Liver (tissue), 9 donors: ENCODE results near the gene MFF. TPM values are rescaled to one million over a fixed set of nuclear protein-coding genes. Genes with fewer than 3 reads are reported as not detected.

Experiments used
- DNase-seq: peaks from one replicate; pipeline ENCODE4 v3.0.0-alpha.2; 2017; ENCODE audit warnings: low spot score
- H3K27ac ChIP-seq, 2 donors: one replicate each; pipeline ENCODE4 v1.7.0; 2013; ENCODE audit warnings: inconsistent platforms in 2 of 2, low read length in 2 of 2, control low read depth in 1 of 2, low read depth in 1 of 2, mild to moderate bottlenecking in 1 of 2
- H3K27me3 ChIP-seq, 4 donors: one replicate each; pipeline versions ENCODE4 v1.6.1 to v1.7.0; 2013; ENCODE audit warnings: low read length in 3 of 4, inconsistent platforms in 1 of 4, mild to moderate bottlenecking in 1 of 4, moderate library complexity in 1 of 4; ENCODE audit not compliant: control insufficient read depth in 4 of 4, insufficient read depth in 4 of 4
- H3K36me3 ChIP-seq, 4 donors: one replicate each; pipeline versions ENCODE4 v1.6.1 to v1.7.0; 2013; ENCODE audit warnings: low read length in 3 of 4, mild to moderate bottlenecking in 3 of 4, low read depth in 1 of 4, moderate library complexity in 1 of 4; ENCODE audit not compliant: control insufficient read depth in 4 of 4, insufficient read depth in 3 of 4
- H3K4me1 ChIP-seq, 4 donors: one replicate each; pipeline versions ENCODE4 v1.6.1 to v1.7.0; 2013; ENCODE audit warnings: low read length in 3 of 4, mild to moderate bottlenecking in 3 of 4, moderate library complexity in 1 of 4; ENCODE audit not compliant: control insufficient read depth in 4 of 4, insufficient read depth in 4 of 4
- H3K4me3 ChIP-seq, 3 donors: one replicate each; pipeline versions ENCODE4 v1.6.1 to v1.7.0; 2013; ENCODE audit warnings: low read length in 3 of 3, control low read depth in 1 of 3, low read depth in 1 of 3, mild to moderate bottlenecking in 1 of 3
- H3K9ac ChIP-seq, 2 donors: one replicate each; pipeline ENCODE4 v1.7.0; 2013; ENCODE audit warnings: low read length in 2 of 2, mild to moderate bottlenecking in 2 of 2, moderate library complexity in 2 of 2, control low read depth in 1 of 2, low read depth in 1 of 2
- H3K9me3 ChIP-seq, 4 donors: one replicate each; pipeline versions ENCODE4 v1.6.1 to v1.7.0; 2013; ENCODE audit warnings: low read length in 3 of 4; ENCODE audit not compliant: control insufficient read depth in 4 of 4
- EGR1 ChIP-seq, 2 donors: IDR thresholded peaks; 2 replicates each; pipeline ENCODE4 v1.6.1; 2016 to 2018; ENCODE audit warnings: antibody characterized with exemption in 2 of 2, low read depth in 2 of 2
- FOXA1 ChIP-seq: IDR thresholded peaks from 2 replicates; pipeline ENCODE4 v1.6.1; 2016; ENCODE audit warnings: antibody characterized with exemption
- FOXA2 ChIP-seq: IDR thresholded peaks from 2 replicates; pipeline ENCODE4 v1.6.1; 2016; ENCODE audit warnings: antibody characterized with exemption
- GABPA ChIP-seq, 2 donors: IDR thresholded peaks in 1 of 2; conservative IDR thresholded peaks in 1 of 2; 2 replicates each; pipeline ENCODE4 v1.6.1; 2016; ENCODE audit warnings: antibody characterized with exemption in 2 of 2, mild to moderate bottlenecking in 1 of 2, moderate library complexity in 1 of 2
- HNF4A ChIP-seq, 2 donors: conservative IDR thresholded peaks; 2 replicates each; pipeline ENCODE4 v1.6.1; 2016; ENCODE audit warnings: antibody characterized with exemption in 2 of 2, mild to moderate bottlenecking in 2 of 2
- HNF4G ChIP-seq: IDR thresholded peaks from 2 replicates; pipeline ENCODE4 v1.6.1; 2016; ENCODE audit warnings: antibody characterized with exemption
- JUND ChIP-seq, 2 donors: IDR thresholded peaks; 2 replicates each; pipeline ENCODE4 v1.6.1; 2016; ENCODE audit warnings: antibody characterized with exemption in 2 of 2
- NR2F2 ChIP-seq: IDR thresholded peaks from 2 replicates; pipeline ENCODE4 v1.6.1; 2016; ENCODE audit warnings: antibody characterized with exemption
- RAD21 ChIP-seq, 2 donors: IDR thresholded peaks; 2 replicates each; pipeline ENCODE4 v1.6.1; 2016; ENCODE audit warnings: antibody characterized with exemption in 2 of 2, mild to moderate bottlenecking in 2 of 2
- RXRA ChIP-seq, 2 donors: IDR thresholded peaks; 2 replicates each; pipeline ENCODE4 v1.6.1; 2017 to 2018; ENCODE audit warnings: antibody characterized with exemption in 2 of 2, mild to moderate bottlenecking in 1 of 2
- YY1 ChIP-seq: IDR thresholded peaks from 2 replicates; pipeline ENCODE4 v1.6.1; 2016; ENCODE audit warnings: antibody characterized with exemption, mild to moderate bottlenecking
- WGBS: extraction: QIAGEN DNeasy Blood & Tissue Kit; methylation state at CpG from one replicate; pipeline ENCODE4 v1.1.7; 2013; 5-methylcytosine and 5-hydroxymethylcytosine counted together
- polyA plus RNA-seq, 2 donors: library from polyadenylated mRNA; stranded (reverse) in 1 of 2; unstranded in 1 of 2; fragments of 200-250 nt in 1 of 2; fragments of >200 nt in 1 of 2; fragmentation: Nextera tagmentation in 1 of 2; extraction: Ambion mirVana in 1 of 2; gene quantifications; one replicate each; pipeline versions ENCODE4 v1.2.1 to v1.2.3, GENCODE V29; 2013 to 2015
- total RNA-seq, 2 donors: library from RNA; depleted of rRNA; stranded (reverse); fragments of >200 nt; gene quantifications; one replicate each; pipeline ENCODE4 v1.2.3, GENCODE V29; 2014
- TF ChIP-seq, protein P1 (sequence below): IDR thresholded peaks from 2 replicates; pipeline ENCODE4 v1.6.1; 2016; ENCODE audit warnings: antibody characterized with exemption
- TF ChIP-seq, protein P2 (sequence below): fragments of 150-350 bp; IDR thresholded peaks from 2 replicates; pipeline ENCODE4 v1.5.1; 2017; ENCODE audit warnings: improper control_type of control experiment, low read depth, low read length; ENCODE audit not compliant: missing input control
- TF ChIP-seq, protein P3 (sequence below): IDR thresholded peaks from 2 replicates; pipeline ENCODE4 v1.6.1; 2016; ENCODE audit warnings: antibody characterized with exemption
- TF ChIP-seq, protein P4 (sequence below): IDR thresholded peaks from 2 replicates; pipeline ENCODE4 v1.6.1; 2016; ENCODE audit warnings: antibody characterized with exemption, mild to moderate bottlenecking
- TF ChIP-seq, protein P5 (sequence below): IDR thresholded peaks from 2 replicates; pipeline ENCODE4 v1.6.1; 2016; ENCODE audit warnings: antibody characterized with exemption
- donor health status: healthy.
- donor health status: healthy.
- donor health status: healthy.
- donor health status: healthy.
- donor health status: healthy.

MFF gene
- total and polyA plus RNA-seq, 4 donors: 28.9 to 40.8 (median 33.2) TPM

DNA sequence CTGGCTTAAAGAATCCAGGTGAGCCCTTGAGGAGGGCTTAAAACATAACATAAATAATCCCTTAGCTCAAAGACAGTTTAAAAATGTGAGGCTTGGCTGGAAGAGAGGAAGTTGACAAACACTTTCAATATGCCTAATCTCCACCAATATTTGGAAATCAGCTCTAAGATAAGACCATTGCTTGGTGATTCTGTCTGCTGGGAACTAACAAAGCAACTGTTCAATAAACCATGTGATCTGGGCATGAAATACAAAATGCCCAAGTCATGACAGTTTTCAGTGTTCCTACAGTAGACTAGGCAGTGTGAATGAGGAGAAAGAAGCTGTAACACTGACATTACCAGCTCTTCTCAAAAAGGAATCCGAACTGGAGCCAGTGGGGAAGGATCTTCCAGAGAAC, 10.7 kb downstream of the MFF start:
- 95% methylated on average over 1 of the region's 1 CpG for WGBS
- H3K36me3 ChIP-seq: peaks cover 2 to 17% (median 11%) of the 10 kb centered on the region in 4 donors

DNA sequence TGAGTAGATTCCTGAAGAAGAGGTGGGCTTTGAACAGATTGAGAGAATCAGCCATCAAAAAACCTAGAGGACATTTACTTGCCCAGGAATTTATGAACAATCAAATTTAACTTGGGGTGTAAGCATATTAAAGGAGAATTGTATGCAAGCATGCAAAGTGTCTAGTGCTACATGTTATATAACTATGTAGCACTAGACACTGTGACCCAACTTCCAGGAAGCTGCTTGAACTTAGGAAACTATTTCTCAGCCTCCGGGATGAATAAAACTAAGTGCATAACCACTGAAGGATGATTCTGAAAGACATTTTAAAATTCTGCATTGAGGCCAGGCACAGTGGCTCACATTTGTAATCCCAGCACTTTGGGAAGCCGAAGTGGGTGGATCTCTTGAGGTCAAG, 12.4 kb downstream of the MFF start:
- H3K27ac ChIP-seq: no peak overlapping the region
- no peaks in the 10 kb centered on the region for H3K9me3 ChIP-seq
- peaks cover 2 to 18% (median 13%) of the 10 kb centered on the region in 4 donors for H3K36me3 ChIP-seq
- 93% methylated on average over 2 of the region's 2 CpGs for WGBS
- no peak overlapping the region for H3K4me3 ChIP-seq
- H3K9ac ChIP-seq: no peak overlapping the region
- TF ChIP-seq, protein P1, sequence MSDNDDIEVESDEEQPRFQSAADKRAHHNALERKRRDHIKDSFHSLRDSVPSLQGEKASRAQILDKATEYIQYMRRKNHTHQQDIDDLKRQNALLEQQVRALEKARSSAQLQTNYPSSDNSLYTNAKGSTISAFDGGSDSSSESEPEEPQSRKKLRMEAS: no peak
- TF ChIP-seq, protein P2, sequence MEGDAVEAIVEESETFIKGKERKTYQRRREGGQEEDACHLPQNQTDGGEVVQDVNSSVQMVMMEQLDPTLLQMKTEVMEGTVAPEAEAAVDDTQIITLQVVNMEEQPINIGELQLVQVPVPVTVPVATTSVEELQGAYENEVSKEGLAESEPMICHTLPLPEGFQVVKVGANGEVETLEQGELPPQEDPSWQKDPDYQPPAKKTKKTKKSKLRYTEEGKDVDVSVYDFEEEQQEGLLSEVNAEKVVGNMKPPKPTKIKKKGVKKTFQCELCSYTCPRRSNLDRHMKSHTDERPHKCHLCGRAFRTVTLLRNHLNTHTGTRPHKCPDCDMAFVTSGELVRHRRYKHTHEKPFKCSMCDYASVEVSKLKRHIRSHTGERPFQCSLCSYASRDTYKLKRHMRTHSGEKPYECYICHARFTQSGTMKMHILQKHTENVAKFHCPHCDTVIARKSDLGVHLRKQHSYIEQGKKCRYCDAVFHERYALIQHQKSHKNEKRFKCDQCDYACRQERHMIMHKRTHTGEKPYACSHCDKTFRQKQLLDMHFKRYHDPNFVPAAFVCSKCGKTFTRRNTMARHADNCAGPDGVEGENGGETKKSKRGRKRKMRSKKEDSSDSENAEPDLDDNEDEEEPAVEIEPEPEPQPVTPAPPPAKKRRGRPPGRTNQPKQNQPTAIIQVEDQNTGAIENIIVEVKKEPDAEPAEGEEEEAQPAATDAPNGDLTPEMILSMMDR: no peak
- TF ChIP-seq HNF4A (conservative IDR thresholded peaks at IDR 0.05): no peak
- TF ChIP-seq FOXA1: no peak
- no peak for TF ChIP-seq HNF4G
- H3K4me1 ChIP-seq: peaks cover 0 to 14% (median 5%) of the 10 kb centered on the region in 4 donors
- DNase-seq: no peak
- no peaks in the 10 kb centered on the region for H3K27me3 ChIP-seq

More for the DNA sequence above, 10.7 kb downstream of the MFF start:
- no peak overlapping the region for H3K4me3 ChIP-seq
- no peak for DNase-seq
- no peak overlapping the region for H3K27ac ChIP-seq
- no peak overlapping the region for H3K9ac ChIP-seq
- peaks cover 0 to 14% (median 5%) of the 10 kb centered on the region in 4 donors for H3K4me1 ChIP-seq
- TF ChIP-seq RXRA (IDR thresholded peaks at IDR 0.05) (peak in 1 of 2 donors; percentile 6), JUND (IDR thresholded peaks at IDR 0.05) (no peak), FOXA1 (no peak)
- TF ChIP-seq, protein P1: no peak
- no peaks in the 10 kb centered on the region for H3K27me3 ChIP-seq
- H3K9me3 ChIP-seq: no peaks in the 10 kb centered on the region

DNA sequence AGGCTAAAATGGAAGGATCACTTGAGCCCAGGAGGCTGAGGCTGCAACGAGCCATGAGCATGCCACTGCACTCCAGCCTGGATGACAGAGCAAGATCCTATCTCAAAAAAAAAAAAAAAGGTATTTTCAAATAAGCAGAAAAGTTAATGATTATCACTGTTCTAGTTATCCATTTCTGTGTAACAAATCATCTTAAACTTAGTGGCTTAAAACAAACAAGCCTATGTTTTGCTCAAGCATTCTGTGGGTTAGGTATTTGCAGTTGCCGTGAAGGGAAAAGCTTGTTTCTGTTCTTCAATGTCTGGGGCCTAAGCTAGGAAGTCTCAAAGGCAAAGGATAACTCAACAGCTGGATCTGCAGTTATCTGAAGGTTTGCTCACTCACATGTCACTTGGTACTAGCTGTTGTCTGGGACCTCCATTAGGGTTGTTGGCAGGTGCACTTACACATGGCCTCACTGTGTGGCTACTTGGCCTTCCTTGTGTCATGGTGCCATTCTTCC, 14.1 kb downstream of the MFF start:
- no peak overlapping the region for H3K9ac ChIP-seq
- no peak overlapping the region for H3K27ac ChIP-seq
- no peak overlapping the region for H3K4me3 ChIP-seq
- H3K4me1 ChIP-seq: peaks cover 0 to 14% (median 5%) of the 10 kb centered on the region in 4 donors
- H3K9me3 ChIP-seq: no peaks in the 10 kb centered on the region
- H3K27me3 ChIP-seq: no peaks in the 10 kb centered on the region
- DNase-seq: no peak
- WGBS: 37% methylated on average over 2 of the region's 2 CpGs
- peaks cover 2 to 18% (median 6%) of the 10 kb centered on the region in 4 donors for H3K36me3 ChIP-seq
- TF ChIP-seq RXRA (IDR thresholded peaks at IDR 0.05) (peak in 1 of 2 donors; percentile 4), RAD21 (IDR thresholded peaks at IDR 0.05) (no peak), NR2F2 (no peak), YY1 (peak; percentile 49), GABPA (IDR thresholded peaks at IDR 0.05 in 1 of 2, conservative IDR thresholded peaks at IDR 0.05 in 1 of 2) (no peak), JUND (IDR thresholded peaks at IDR 0.05) (no peak), FOXA1 (no peak), HNF4A (conservative IDR thresholded peaks at IDR 0.05) (peak in 1 of 2 donors; percentile 23), EGR1 (IDR thresholded peaks at IDR 0.05; ENCODE audit: low read depth in 2 of 2) (no peak), FOXA2 (peak; percentile 21)
- TF ChIP-seq, protein P3, sequence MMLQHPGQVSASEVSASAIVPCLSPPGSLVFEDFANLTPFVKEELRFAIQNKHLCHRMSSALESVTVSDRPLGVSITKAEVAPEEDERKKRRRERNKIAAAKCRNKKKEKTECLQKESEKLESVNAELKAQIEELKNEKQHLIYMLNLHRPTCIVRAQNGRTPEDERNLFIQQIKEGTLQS: no peak
- TF ChIP-seq, protein P2: no peak
- TF ChIP-seq, protein P4, sequence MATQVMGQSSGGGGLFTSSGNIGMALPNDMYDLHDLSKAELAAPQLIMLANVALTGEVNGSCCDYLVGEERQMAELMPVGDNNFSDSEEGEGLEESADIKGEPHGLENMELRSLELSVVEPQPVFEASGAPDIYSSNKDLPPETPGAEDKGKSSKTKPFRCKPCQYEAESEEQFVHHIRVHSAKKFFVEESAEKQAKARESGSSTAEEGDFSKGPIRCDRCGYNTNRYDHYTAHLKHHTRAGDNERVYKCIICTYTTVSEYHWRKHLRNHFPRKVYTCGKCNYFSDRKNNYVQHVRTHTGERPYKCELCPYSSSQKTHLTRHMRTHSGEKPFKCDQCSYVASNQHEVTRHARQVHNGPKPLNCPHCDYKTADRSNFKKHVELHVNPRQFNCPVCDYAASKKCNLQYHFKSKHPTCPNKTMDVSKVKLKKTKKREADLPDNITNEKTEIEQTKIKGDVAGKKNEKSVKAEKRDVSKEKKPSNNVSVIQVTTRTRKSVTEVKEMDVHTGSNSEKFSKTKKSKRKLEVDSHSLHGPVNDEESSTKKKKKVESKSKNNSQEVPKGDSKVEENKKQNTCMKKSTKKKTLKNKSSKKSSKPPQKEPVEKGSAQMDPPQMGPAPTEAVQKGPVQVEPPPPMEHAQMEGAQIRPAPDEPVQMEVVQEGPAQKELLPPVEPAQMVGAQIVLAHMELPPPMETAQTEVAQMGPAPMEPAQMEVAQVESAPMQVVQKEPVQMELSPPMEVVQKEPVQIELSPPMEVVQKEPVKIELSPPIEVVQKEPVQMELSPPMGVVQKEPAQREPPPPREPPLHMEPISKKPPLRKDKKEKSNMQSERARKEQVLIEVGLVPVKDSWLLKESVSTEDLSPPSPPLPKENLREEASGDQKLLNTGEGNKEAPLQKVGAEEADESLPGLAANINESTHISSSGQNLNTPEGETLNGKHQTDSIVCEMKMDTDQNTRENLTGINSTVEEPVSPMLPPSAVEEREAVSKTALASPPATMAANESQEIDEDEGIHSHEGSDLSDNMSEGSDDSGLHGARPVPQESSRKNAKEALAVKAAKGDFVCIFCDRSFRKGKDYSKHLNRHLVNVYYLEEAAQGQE: no peak
- TF ChIP-seq, protein P1: no peak
- TF ChIP-seq, protein P5, sequence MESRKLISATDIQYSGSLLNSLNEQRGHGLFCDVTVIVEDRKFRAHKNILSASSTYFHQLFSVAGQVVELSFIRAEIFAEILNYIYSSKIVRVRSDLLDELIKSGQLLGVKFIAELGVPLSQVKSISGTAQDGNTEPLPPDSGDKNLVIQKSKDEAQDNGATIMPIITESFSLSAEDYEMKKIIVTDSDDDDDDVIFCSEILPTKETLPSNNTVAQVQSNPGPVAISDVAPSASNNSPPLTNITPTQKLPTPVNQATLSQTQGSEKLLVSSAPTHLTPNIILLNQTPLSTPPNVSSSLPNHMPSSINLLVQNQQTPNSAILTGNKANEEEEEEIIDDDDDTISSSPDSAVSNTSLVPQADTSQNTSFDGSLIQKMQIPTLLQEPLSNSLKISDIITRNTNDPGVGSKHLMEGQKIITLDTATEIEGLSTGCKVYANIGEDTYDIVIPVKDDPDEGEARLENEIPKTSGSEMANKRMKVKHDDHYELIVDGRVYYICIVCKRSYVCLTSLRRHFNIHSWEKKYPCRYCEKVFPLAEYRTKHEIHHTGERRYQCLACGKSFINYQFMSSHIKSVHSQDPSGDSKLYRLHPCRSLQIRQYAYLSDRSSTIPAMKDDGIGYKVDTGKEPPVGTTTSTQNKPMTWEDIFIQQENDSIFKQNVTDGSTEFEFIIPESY: no peak
